SK-N-SH (cell line): ENCODE results near the gene COL15A1.

Experiments used
- POLR2AphosphoS5 ChIP-seq: IDR thresholded peaks from 2 replicates; pipeline ENCODE4 v1.6.1; 2012; ENCODE audit warnings: low read depth, low read length
- TF ChIP-seq, protein P1 (sequence below): fragments of 200-600 bp; sonication (generic); IDR thresholded peaks from 2 replicates; pipeline ENCODE4 v1.6.1; 2017; ENCODE audit warnings: antibody characterized with exemption, mild to moderate bottlenecking, moderate library complexity

DNA sequence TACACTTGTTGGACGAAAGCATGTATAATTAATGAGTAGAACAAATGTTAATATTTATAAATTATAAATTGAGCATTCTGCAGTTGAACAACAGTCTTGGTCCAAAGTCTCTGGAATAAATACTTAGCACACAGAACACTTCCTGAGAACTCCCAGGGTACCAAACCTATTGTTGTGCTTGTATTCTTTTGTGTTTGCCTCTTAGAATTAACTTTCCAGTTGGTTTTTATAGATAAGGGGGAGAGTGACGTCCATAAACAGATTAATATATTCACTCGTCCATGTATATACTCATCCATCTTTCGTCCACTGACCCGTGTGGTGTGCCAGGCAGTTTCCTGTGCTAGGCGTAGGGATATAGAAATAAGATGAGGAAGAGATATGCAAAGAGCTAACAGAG lies 98.9 kb downstream of the COL15A1 start:
- TF ChIP-seq, protein P1, sequence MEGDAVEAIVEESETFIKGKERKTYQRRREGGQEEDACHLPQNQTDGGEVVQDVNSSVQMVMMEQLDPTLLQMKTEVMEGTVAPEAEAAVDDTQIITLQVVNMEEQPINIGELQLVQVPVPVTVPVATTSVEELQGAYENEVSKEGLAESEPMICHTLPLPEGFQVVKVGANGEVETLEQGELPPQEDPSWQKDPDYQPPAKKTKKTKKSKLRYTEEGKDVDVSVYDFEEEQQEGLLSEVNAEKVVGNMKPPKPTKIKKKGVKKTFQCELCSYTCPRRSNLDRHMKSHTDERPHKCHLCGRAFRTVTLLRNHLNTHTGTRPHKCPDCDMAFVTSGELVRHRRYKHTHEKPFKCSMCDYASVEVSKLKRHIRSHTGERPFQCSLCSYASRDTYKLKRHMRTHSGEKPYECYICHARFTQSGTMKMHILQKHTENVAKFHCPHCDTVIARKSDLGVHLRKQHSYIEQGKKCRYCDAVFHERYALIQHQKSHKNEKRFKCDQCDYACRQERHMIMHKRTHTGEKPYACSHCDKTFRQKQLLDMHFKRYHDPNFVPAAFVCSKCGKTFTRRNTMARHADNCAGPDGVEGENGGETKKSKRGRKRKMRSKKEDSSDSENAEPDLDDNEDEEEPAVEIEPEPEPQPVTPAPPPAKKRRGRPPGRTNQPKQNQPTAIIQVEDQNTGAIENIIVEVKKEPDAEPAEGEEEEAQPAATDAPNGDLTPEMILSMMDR: no peak
- TF ChIP-seq POLR2AphosphoS5: no peak
